Measurements from ENCODE around the gene PHKA1. TPM values are rescaled to one million over a fixed set of nuclear protein-coding genes. Genes with fewer than 3 reads are reported as not detected.

PHKA1 gene
- total and polyA plus RNA-seq, 2 donors (not counting 1 experiment from before 2014, with no cell fraction given) = 0.07 to 0.20 TPM

- Histone ChIP-seq H3K27me3 (replicated peaks in 1 of 4; ENCODE audit: control extremely low read depth in 1 of 4, control insufficient read depth in 3 of 4, insufficient read depth in 4 of 4, low read length in 3 of 4) (no peaks in the 10 kb centered on the region), H3K36me3 (replicated peaks in 1 of 2; ENCODE audit: control extremely low read depth in 1 of 2, control insufficient read depth in 1 of 2, extremely low read depth in 1 of 2, insufficient read depth in 2 of 2, low read length in 1 of 2) (no peaks in the 10 kb centered on the region), H3K9ac (ENCODE audit: low read length) (no peak overlapping the region), H3K4me1 (ENCODE audit: control insufficient read depth in 2 of 2, insufficient read depth in 2 of 2, low read length in 2 of 2) (no peaks in the 10 kb centered on the region), H3K4me2 (replicated peaks; ENCODE audit: low read depth, low read length, poor library complexity, severe bottlenecking) (peak overlapping the region; percentile 55), H3K4me3 (ENCODE audit: control extremely low read depth in 1 of 5, extremely low read depth in 1 of 5, insufficient read depth in 1 of 5, low read depth in 2 of 5, low read length in 4 of 5) (no peak overlapping the region), H3K27ac (ENCODE audit: low read length in 2 of 2) (no peak overlapping the region), H3K9me3 (ENCODE audit: control extremely low read depth in 1 of 3, control insufficient read depth in 2 of 3, insufficient read depth in 1 of 3, low read length in 2 of 3) (no peaks in the 10 kb centered on the region), H3K79me2 (ENCODE audit: control insufficient read depth, insufficient read depth, low read length) (no peaks in the 10 kb centered on the region), H2AFZ (ENCODE audit: insufficient read depth, low read depth, low read length, poor library complexity, severe bottlenecking) (no peak overlapping the region), H4K20me1 (ENCODE audit: control insufficient read depth, insufficient read depth, low read length, poor library complexity, severe bottlenecking) (no peaks in the 10 kb centered on the region)
- intact Hi-C loops (cut with micrococcal nuclease) = no loop called here
- peaks cover 17% of the 10 kb centered on the region for H3K27me3 Mint-ChIP-seq
- ATAC-seq (ENCODE audit: low read depth) (no peak), DNase-seq (no peak)
- POLR2A ChIA-PET = no interaction called here
- WGBS (ENCODE audit: insufficient coverage) = no CpG with 5 or more reads among the region's 3 CpGs
- CTCF ChIA-PET = no interaction called here
- TF ChIP-seq CTCF (IDR thresholded peaks at IDR 0.05) (no peak), EZH2 (IDR thresholded peaks at IDR 0.05; ENCODE audit: borderline replicate concordance, insufficient read depth, low read depth, low read length, poor library complexity, severe bottlenecking) (no peak)
- no peak overlapping the region for H3K27ac Mint-ChIP-seq
- H3K4me1 Mint-ChIP-seq = no peaks in the 10 kb centered on the region
- no peaks in the 10 kb centered on the region for H3K9me3 Mint-ChIP-seq (ENCODE audit: insufficient read depth)
- no peak overlapping the region for H3K4me3 Mint-ChIP-seq
These were observed 976 bp downstream of the PHKA1 start for GRCh38 chrX:72713130-72713529.

GRCh38 chrX:72712094-72712755 is 1.9 kb downstream of the PHKA1 start:
- Mint-ChIP-seq H3K27me3 (peaks cover 17% of the 10 kb centered on the region), H3K4me3 (no peak overlapping the region), H3K4me1 (no peaks in the 10 kb centered on the region), H3K27ac (no peak overlapping the region), H3K9me3 (ENCODE audit: insufficient read depth) (no peaks in the 10 kb centered on the region)
- TF ChIP-seq CTCF (IDR thresholded peaks at IDR 0.05) (no peak), EZH2 (IDR thresholded peaks at IDR 0.05; ENCODE audit: borderline replicate concordance, insufficient read depth, low read depth, low read length, poor library complexity, severe bottlenecking) (no peak)
- H2AFZ ChIP-seq (ENCODE audit: insufficient read depth, low read depth, low read length, poor library complexity, severe bottlenecking) = no peak overlapping the region
- no peak overlapping the region for H3K9ac ChIP-seq (ENCODE audit: low read length)
- H4K20me1 ChIP-seq (ENCODE audit: control insufficient read depth, insufficient read depth, low read length, poor library complexity, severe bottlenecking) = no peaks in the 10 kb centered on the region
- ATAC-seq (ENCODE audit: low read depth) (no peak), DNase-seq (no peak)
- H3K27ac ChIP-seq (ENCODE audit: low read length in 2 of 2) = no peak overlapping the region
- WGBS (ENCODE audit: insufficient coverage) = no CpG with 5 or more reads among the region's 2 CpGs
- intact Hi-C loops (cut with micrococcal nuclease) = no loop called here
- H3K4me3 ChIP-seq (ENCODE audit: control extremely low read depth in 1 of 5, extremely low read depth in 1 of 5, insufficient read depth in 1 of 5, low read depth in 2 of 5, low read length in 4 of 5) = no peak overlapping the region
- POLR2A ChIA-PET = no interaction called here
- H3K4me2 ChIP-seq (replicated peaks; ENCODE audit: low read depth, low read length, poor library complexity, severe bottlenecking) = no peak overlapping the region
- H3K27me3 ChIP-seq (replicated peaks in 1 of 4; ENCODE audit: control extremely low read depth in 1 of 4, control insufficient read depth in 3 of 4, insufficient read depth in 4 of 4, low read length in 3 of 4) = no peaks in the 10 kb centered on the region
- CTCF ChIA-PET = no interaction called here
- no peaks in the 10 kb centered on the region for H3K4me1 ChIP-seq (ENCODE audit: control insufficient read depth in 2 of 2, insufficient read depth in 2 of 2, low read length in 2 of 2)
- no peaks in the 10 kb centered on the region for H3K36me3 ChIP-seq (replicated peaks in 1 of 2; ENCODE audit: control extremely low read depth in 1 of 2, control insufficient read depth in 1 of 2, extremely low read depth in 1 of 2, insufficient read depth in 2 of 2, low read length in 1 of 2)
- H3K9me3 ChIP-seq (ENCODE audit: control extremely low read depth in 1 of 3, control insufficient read depth in 2 of 3, insufficient read depth in 1 of 3, low read length in 2 of 3) = no peaks in the 10 kb centered on the region
- H3K79me2 ChIP-seq (ENCODE audit: control insufficient read depth, insufficient read depth, low read length) = no peaks in the 10 kb centered on the region
